Endothelial cell of umbilical vein (primary cell): ENCODE data around the gene HVCN1. TPM values are rescaled to one million over a fixed set of nuclear protein-coding genes. Genes with fewer than 3 reads are reported as not detected.

Experiments
- BruUV-seq: library from RNA; stranded (reverse); fragments of 400-500 nt; replicated peaks from 2 replicates; lab custom pipeline; 2021; lab: Mats Ljungman, UMichigan
- CTCF ChIA-PET: fragments of 300-600, 350-600 bp; sonication (Branson Sonifier 250); formaldehyde crosslinking; loops from one replicate; lab custom pipeline; 2021; ENCODE audit warnings: antibody characterized with exemption, inconsistent platforms; lab: Charles Lee
- POLR2A ChIA-PET: fragments of 300-600, 350-600 bp; sonication (Branson Sonifier 250); formaldehyde crosslinking; loops from one replicate; lab custom pipeline; 2021; ENCODE audit warnings: antibody characterized with exemption, inconsistent platforms; lab: Charles Lee
- DNase-seq: peaks from one replicate; pipeline ENCODE4 v3.0.0-alpha.2; 2011; ENCODE audit warnings: low read depth, low spot score
- FAIRE-seq: peaks from 2 replicates; lab custom pipeline; 2011; peaks lifted over from hg19 to GRCh38; lab: Jason Lieb, UNC
- H2AFZ ChIP-seq: 2 replicates; pipeline ENCODE4 v1.6.0; 2012; ENCODE audit warnings: low read depth, low read length, control low read depth, inconsistent platforms
- H3K27ac ChIP-seq: 2 replicates; pipeline ENCODE4 v1.5.1; 2011; ENCODE audit warnings: low read depth, mild to moderate bottlenecking, control low read depth, low read length, moderate library complexity; ENCODE audit not compliant: insufficient read depth
- H3K27me3 ChIP-seq, 2 experiments: 2 replicates each; pipeline versions ENCODE4 v1.6.0 to v1.6.1; 2011; ENCODE audit warnings: low read length in 2 of 2, mixed read lengths in 1 of 2; ENCODE audit not compliant: control insufficient read depth in 2 of 2, insufficient read depth in 2 of 2
- H3K36me3 ChIP-seq, 2 experiments: 2 replicates in 1 of 2; 3 replicates in 1 of 2; pipeline ENCODE4 v1.5.1; 2011; ENCODE audit warnings: low read length in 2 of 2, mild to moderate bottlenecking in 1 of 2, moderate library complexity in 1 of 2; ENCODE audit not compliant: control insufficient read depth in 2 of 2, insufficient read depth in 2 of 2; ENCODE audit errors: extremely low read depth in 1 of 2
- H3K4me1 ChIP-seq: 3 replicates; pipeline ENCODE4 v1.5.1; 2011; ENCODE audit warnings: mild to moderate bottlenecking, low read length; ENCODE audit not compliant: control insufficient read depth, insufficient read depth; ENCODE audit errors: extremely low read depth
- H3K4me2 ChIP-seq: 2 replicates; pipeline ENCODE4 v1.6.1; 2011; ENCODE audit warnings: low read length, control low read depth, mixed read lengths; ENCODE audit not compliant: insufficient read depth
- H3K4me3 ChIP-seq, 3 experiments: fragments of 200-600 bp in 1 of 3; sonication (generic), shearing (Covaris generic) in 1 of 3; replicated peaks in 1 of 3; 2 replicates each; pipeline ENCODE4 v1.5.1; 2011 to 2016; ENCODE audit warnings: control low read depth in 3 of 3, low read length in 3 of 3, mild to moderate bottlenecking in 2 of 3, inconsistent platforms in 1 of 3, low read depth in 1 of 3, moderate library complexity in 1 of 3; ENCODE audit not compliant: insufficient read depth in 1 of 3
- H3K79me2 ChIP-seq: 2 replicates; pipeline ENCODE4 v1.6.0; 2012; ENCODE audit warnings: low read length, inconsistent platforms; ENCODE audit not compliant: control insufficient read depth, insufficient read depth
- H3K9ac ChIP-seq: replicated peaks from 2 replicates; pipeline ENCODE3; 2011; ENCODE audit warnings: low read length, control low read depth; ENCODE audit not compliant: insufficient read depth; ENCODE audit errors: extremely low read depth
- H3K9me1 ChIP-seq: replicated peaks from 3 replicates; pipeline ENCODE4 v1.6.0; 2011; ENCODE audit warnings: mild to moderate bottlenecking, low read length; ENCODE audit not compliant: control insufficient read depth, insufficient read depth; ENCODE audit errors: extremely low read depth
- H3K9me3 ChIP-seq: replicated peaks from 2 replicates; pipeline ENCODE4 v1.5.1; 2012; ENCODE audit warnings: low read length, inconsistent platforms; ENCODE audit not compliant: control insufficient read depth, insufficient read depth
- H4K20me1 ChIP-seq: replicated peaks from 2 replicates; pipeline ENCODE3; 2011; ENCODE audit warnings: mild to moderate bottlenecking, low read length; ENCODE audit not compliant: control insufficient read depth, insufficient read depth; ENCODE audit errors: extremely low read depth
- EZH2 ChIP-seq: IDR thresholded peaks from 2 replicates; pipeline ENCODE4 v1.6.1; 2012; ENCODE audit warnings: borderline replicate concordance, low read depth, mild to moderate bottlenecking, moderate library complexity, low read length, inconsistent platforms; ENCODE audit not compliant: severe bottlenecking
- FOS ChIP-seq: IDR thresholded peaks from 2 replicates; pipeline ENCODE4 v1.6.1; 2011; ENCODE audit warnings: mild to moderate bottlenecking, low read length, moderate library complexity, borderline replicate concordance; ENCODE audit not compliant: insufficient read depth
- GATA2 ChIP-seq: IDR thresholded peaks from 2 replicates; pipeline ENCODE4 v1.7.0; 2011; ENCODE audit warnings: low read depth, mild to moderate bottlenecking, moderate library complexity, mixed read lengths, low read length; ENCODE audit not compliant: insufficient read length, insufficient read depth
- JUN ChIP-seq: IDR thresholded peaks from 2 replicates; pipeline ENCODE4 v1.6.1; 2011; ENCODE audit warnings: borderline replicate concordance, low read depth; ENCODE audit not compliant: insufficient read length, insufficient read depth
- MYC ChIP-seq: IDR thresholded peaks from one replicate; pipeline ENCODE4 v1.6.1; 2011; ENCODE audit warnings: mild to moderate bottlenecking, low read depth, low read length
- POLR2A ChIP-seq: IDR thresholded peaks from 2 replicates; pipeline ENCODE4 v1.6.1; 2012; ENCODE audit warnings: low read depth, mild to moderate bottlenecking, control low read depth, low read length
- POLR2AphosphoS5 ChIP-seq: IDR thresholded peaks from 2 replicates; pipeline ENCODE4 v1.6.1; 2012; ENCODE audit warnings: low read depth, mild to moderate bottlenecking, control low read depth, low read length, moderate library complexity; ENCODE audit not compliant: insufficient read depth
- dilution Hi-C: fragments of 300-500 bp; cut with MboI; formaldehyde crosslinking; loops from one replicate; pipeline ENCODE4 v1.15.0; 2019; ENCODE audit warnings: low sequenced_read_pairs; ENCODE audit not compliant: extremely low pct_ligation_motif_present
- intact Hi-C: fragments of 100-400 bp; cut with micrococcal nuclease; formaldehyde crosslinking; loops from one replicate; pipeline ENCODE4 v1.10.0; 2022
- polyA plus RNA-seq, 4 experiments: library from polyadenylated mRNA; depleted of rRNA in 3 of 4; stranded (reverse) in 3 of 4; unstranded in 1 of 4; fragments of >200 nt; gene quantifications; 2 replicates each; pipeline versions ENCODE4 v1.2.1 to v1.2.3, GENCODE V29; 2011 to 2012; ENCODE audit warnings: missing spikeins in 1 of 4
- total RNA-seq: library from RNA; stranded (reverse); gene quantifications from 2 replicates; pipeline ENCODE4 v1.2.3, GENCODE V29; 2021
- TF ChIP-seq, protein P1 (sequence below): IDR thresholded peaks from 2 replicates; pipeline ENCODE4 v1.6.1; 2011; ENCODE audit not compliant: insufficient read depth, insufficient read length
- TF ChIP-seq, protein P2 (sequence below), 2 donors: IDR thresholded peaks; 1 replicate in 1 of 2; 2 replicates in 1 of 2; pipeline ENCODE4 v1.5.1; 2011; ENCODE audit warnings: low read length in 2 of 2, mild to moderate bottlenecking in 2 of 2, moderate library complexity in 2 of 2, control low read depth in 1 of 2, inconsistent platforms in 1 of 2, low read depth in 1 of 2; ENCODE audit not compliant: insufficient read depth in 1 of 2; ENCODE audit errors: extremely low read depth in 1 of 2

Gene HVCN1
- total and polyA plus RNA-seq, 2 donors (not counting 3 experiments of a cell fraction or from before 2014, with no cell fraction given), result 3.7 to 8.4 TPM

DNA sequence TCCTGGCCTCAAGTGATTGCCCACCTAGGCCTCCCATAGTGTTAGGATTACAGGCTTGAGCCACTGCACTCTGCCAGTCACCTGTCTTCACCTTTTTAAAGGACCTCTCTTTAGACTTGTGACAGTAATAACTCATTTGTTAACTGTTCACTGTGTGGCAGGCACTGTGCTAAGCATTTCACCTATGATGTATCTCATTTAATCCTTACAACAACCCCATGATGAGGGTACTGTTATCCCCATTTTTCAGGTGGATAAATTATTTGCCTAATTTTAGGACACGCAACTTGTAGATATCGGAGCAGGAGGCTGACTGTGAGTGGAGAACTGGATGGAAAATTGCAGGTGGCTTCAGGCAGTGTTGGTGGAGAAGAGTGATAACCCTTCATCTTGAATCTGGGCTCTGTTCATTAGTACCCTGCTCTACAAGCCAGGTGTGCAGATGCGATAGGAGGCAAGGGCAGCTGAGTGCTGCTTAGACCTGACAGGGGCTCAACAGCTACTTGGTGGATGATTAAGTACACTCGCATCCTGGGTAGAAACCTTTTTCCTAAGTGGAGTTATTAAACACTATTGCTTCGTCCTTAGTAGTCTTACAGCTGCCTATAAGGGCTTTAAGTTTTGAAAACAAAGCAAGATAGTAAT, 72.3 kb downstream of the HVCN1 start:
- H3K4me1 ChIP-seq, result peaks cover 4% of the 10 kb centered on the region
- H3K79me2 ChIP-seq, result no peaks in the 10 kb centered on the region
- no peaks in the 10 kb centered on the region for H3K9me3 ChIP-seq
- H4K20me1 ChIP-seq, result no peaks in the 10 kb centered on the region
- FAIRE-seq (no peak), DNase-seq (no peak)
- H3K9ac ChIP-seq, result no peak overlapping the region
- no TSS peak for BruUV-seq
- dilution Hi-C loops, result no loop called here
- CTCF ChIA-PET, result interaction anchor here (0.8 to 2.4 kb wide), 2 partner anchors 14 kb away, joined by 3 to 5 read pairs; no protein-coding TSS in a partner anchor
- no peak for TF ChIP-seq POLR2A
- TF ChIP-seq, protein P1, sequence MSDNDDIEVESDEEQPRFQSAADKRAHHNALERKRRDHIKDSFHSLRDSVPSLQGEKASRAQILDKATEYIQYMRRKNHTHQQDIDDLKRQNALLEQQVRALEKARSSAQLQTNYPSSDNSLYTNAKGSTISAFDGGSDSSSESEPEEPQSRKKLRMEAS, result no peak
- TF ChIP-seq POLR2AphosphoS5, result no peak
- no peak for TF ChIP-seq MYC
- TF ChIP-seq FOS, result no peak
- TF ChIP-seq, protein P2, sequence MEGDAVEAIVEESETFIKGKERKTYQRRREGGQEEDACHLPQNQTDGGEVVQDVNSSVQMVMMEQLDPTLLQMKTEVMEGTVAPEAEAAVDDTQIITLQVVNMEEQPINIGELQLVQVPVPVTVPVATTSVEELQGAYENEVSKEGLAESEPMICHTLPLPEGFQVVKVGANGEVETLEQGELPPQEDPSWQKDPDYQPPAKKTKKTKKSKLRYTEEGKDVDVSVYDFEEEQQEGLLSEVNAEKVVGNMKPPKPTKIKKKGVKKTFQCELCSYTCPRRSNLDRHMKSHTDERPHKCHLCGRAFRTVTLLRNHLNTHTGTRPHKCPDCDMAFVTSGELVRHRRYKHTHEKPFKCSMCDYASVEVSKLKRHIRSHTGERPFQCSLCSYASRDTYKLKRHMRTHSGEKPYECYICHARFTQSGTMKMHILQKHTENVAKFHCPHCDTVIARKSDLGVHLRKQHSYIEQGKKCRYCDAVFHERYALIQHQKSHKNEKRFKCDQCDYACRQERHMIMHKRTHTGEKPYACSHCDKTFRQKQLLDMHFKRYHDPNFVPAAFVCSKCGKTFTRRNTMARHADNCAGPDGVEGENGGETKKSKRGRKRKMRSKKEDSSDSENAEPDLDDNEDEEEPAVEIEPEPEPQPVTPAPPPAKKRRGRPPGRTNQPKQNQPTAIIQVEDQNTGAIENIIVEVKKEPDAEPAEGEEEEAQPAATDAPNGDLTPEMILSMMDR (IDR thresholded peaks at IDR 0.05; ENCODE audit: extremely low read depth in 1 of 2, insufficient read depth in 1 of 2, low read depth in 1 of 2, low read length in 2 of 2), result no peak
- no peak for TF ChIP-seq EZH2
- no peak for TF ChIP-seq GATA2
- TF ChIP-seq JUN, result no peak
- H3K9me1 ChIP-seq, result no peaks in the 10 kb centered on the region
- no peak overlapping the region for H3K4me3 ChIP-seq
- H3K36me3 ChIP-seq, result no peaks in the 10 kb centered on the region
- POLR2A ChIA-PET, result interaction anchor here (0.5 to 1.1 kb wide), 2 partner anchors 36 to 49 kb away, joined by 4 to 6 read pairs; no protein-coding TSS in a partner anchor
- no peak overlapping the region for H3K4me2 ChIP-seq
- H3K27ac ChIP-seq, result no peak overlapping the region
- H2AFZ ChIP-seq, result no peak overlapping the region
- intact Hi-C loops, result no loop called here
- H3K27me3 ChIP-seq, result no peaks in the 10 kb centered on the region
